GM21390 (cell line): Measurements from ENCODE around the gene SPDYE18.
"Not testable (repeated sequence)": the region's sequence is repeated elsewhere in the genome, so short reads cannot be mapped to it uniquely, and the experiment has no call there.

Experiments
- ATAC-seq: cut with Tn5 transposase; IDR thresholded peaks from one replicate; pipeline ENCODE4 v1.9.1; 2021; ENCODE audit not compliant: unreplicated experiment

Gene SPDYE18

GRCh38 chr7:77006127-77007110, 55.9 kb downstream of the SPDYE18 start:
- not testable (repeated sequence) for ATAC-seq

DNA sequence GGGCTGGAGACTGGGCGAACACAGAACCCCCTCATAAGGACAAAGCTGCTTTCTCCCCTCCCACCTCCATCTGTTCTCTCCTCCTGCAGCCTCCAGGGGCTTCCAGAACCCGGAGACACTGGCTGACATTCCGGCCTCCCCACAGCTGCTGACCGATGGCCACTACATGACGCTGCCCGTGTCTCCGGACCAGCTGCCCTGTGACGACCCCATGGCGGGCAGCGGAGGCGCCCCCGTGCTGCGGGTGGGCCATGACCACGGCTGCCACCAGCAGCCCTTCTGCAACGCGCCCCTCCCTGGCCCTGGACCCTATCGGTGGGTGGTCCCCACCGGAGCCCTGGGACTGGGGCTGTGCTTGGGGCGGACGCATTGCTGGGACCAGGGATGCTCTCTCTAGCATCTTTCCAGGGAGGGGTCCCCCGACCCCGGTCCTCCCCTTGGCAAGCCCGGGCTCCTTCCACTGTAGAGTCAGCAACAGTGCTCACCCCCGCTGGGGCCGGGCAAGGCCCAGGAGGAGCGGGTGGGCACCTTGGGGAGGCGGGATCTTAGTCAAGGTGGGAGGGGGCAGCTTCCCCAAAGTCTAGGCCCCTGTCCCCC, 56.8 kb downstream of the SPDYE18 start:
- not testable (repeated sequence) for ATAC-seq

- ATAC-seq: not testable (repeated sequence)
Measured at GRCh38 chr7:77004151-77004550, 58.2 kb downstream of the SPDYE18 start.

GRCh38 chr7:77003241-77003640, 59.1 kb downstream of the SPDYE18 start:
- not testable (repeated sequence) for ATAC-seq

GRCh38 chr7:77002678-77003233, 59.6 kb downstream of the SPDYE18 start:
- not testable (repeated sequence) for ATAC-seq

GRCh38 chr7:77002104-77002503, 60.3 kb downstream of the SPDYE18 start:
- not testable (repeated sequence) for ATAC-seq
